T-helper 17 cell (primary cell): Measurements from ENCODE around the gene PRSS23. TPM values are rescaled to one million over a fixed set of nuclear protein-coding genes. Genes with fewer than 3 reads are reported as not detected.
"Not testable (repeated sequence)": the region's sequence is repeated elsewhere in the genome, so short reads cannot be mapped to it uniquely, and the experiment has no call there.

Experiments
- ATAC-seq: fragments of 150-1000 bp; cut with Tn5 transposase; 2 replicates; pipeline ENCODE4 v1.10.0; 2021; ENCODE audit warnings: mild to moderate bottlenecking, moderate library complexity
- DNase-seq, 3 donors: peaks; one replicate each; pipeline versions ENCODE4 v3.0.0 to v3.0.0-alpha.2; 2020 to 2021
- H3K9me3 ChIP-seq: one replicate; pipeline ENCODE4 v1.7.0; 2013; ENCODE audit warnings: low read length, mild to moderate bottlenecking; ENCODE audit not compliant: control insufficient read depth, poor library complexity, severe bottlenecking
- H3K27ac Mint-ChIP-seq: one replicate; pipeline ENCODE4 v1.8.0; 2022; ENCODE audit warnings: mild to moderate bottlenecking, moderate library complexity, mixed read lengths
- H3K27me3 Mint-ChIP-seq: one replicate; pipeline ENCODE4 v1.8.0; 2022; ENCODE audit warnings: mixed read lengths
- H3K36me3 Mint-ChIP-seq: one replicate; pipeline ENCODE4 v1.8.0; 2022; ENCODE audit warnings: low read depth, mixed read lengths
- H3K4me1 Mint-ChIP-seq: one replicate; pipeline ENCODE4 v1.8.0; 2022; ENCODE audit warnings: mild to moderate bottlenecking, mixed read lengths
- H3K4me3 Mint-ChIP-seq: one replicate; pipeline ENCODE4 v1.8.0; 2022; ENCODE audit warnings: mild to moderate bottlenecking, moderate library complexity, mixed read lengths
- total RNA-seq, 4 donors: library from RNA in 2 of 4; stranded (reverse) in 2 of 4; gene quantifications; one replicate each; pipeline ENCODE4 v1.2.3 and lab custom pipeline; 2022 to 2026

The PRSS23 gene
- total RNA-seq (not detected), total RNA-seq (lab: John Stamatoyannopoulos, UW) (0.08 to 0.58 reads per million in 2 donors)

DNA sequence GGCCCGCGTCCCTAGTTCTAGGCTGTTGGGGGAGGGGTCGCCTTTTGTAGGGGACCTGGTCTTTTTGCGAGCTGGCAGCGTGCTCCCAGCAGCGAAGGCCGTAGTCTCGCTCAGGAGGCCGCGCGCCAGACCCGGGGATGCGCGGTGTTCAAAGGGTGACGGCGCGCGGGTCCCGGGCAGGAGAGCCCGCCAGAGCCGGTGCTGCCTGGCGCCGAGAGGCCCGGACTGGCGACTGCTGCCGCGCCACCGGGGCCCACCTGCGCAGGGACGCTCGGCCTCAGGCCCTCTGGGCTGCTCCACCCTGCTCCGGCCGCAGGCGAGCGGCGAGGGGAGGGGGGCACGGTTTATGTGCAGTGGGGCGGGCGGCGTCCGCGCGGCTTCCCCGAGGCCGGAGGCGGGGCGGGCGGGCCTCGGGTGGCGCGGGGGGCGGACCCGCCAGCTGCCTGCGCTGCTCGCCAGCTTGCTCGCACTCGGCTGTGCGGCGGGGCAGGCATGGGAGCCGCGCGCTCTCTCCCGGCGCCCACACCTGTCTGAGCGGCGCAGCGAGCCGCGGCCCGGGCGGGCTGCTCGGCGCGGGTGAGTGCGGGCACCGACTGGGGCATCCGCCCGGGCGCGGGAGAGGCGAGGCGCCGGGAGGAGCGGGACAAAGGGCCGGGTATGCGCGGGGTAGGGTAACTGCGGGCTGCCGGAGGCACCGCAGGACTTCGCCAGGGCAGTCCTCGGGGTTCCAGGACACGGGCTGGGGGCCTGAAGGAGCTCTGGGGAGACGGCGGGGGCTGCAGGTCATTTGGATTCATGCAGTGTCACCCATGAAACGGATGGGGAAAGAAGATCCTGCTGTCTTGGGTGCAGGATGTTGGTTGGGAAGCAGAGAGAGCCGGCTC, at the start of gene PRSS23:
PRSS23 (plus strand) TSS at position 467 of the 884 bp plus-strand sequence. CDS start 7,102 bp downstream, outside the sequence.
- Mint-ChIP-seq H3K4me1 (peaks cover 4% of the 10 kb centered on the region), H3K36me3 (peaks cover 4% of the 10 kb centered on the region), H3K4me3 (peak within 1 kb of the TSS; percentile 71), H3K27ac (no peak within 1 kb of the TSS), H3K27me3 (peaks cover 79% of the 10 kb centered on the region)
- DNase-seq (no peak), ATAC-seq (peak; percentile 68)
- no peaks in the 10 kb centered on the region for H3K9me3 ChIP-seq

- Mint-ChIP-seq H3K27me3 (peaks cover 18% of the 10 kb centered on the region), H3K4me1 (no peaks in the 10 kb centered on the region), H3K36me3 (no peaks in the 10 kb centered on the region), H3K27ac (no peak overlapping the region), H3K4me3 (no peak overlapping the region)
- DNase-seq (no peak), ATAC-seq (no peak)
- H3K9me3 ChIP-seq, result no peaks in the 10 kb centered on the region
Measured at GRCh38 chr11:86753459-86753858, 46.9 kb upstream of the PRSS23 start.

DNA sequence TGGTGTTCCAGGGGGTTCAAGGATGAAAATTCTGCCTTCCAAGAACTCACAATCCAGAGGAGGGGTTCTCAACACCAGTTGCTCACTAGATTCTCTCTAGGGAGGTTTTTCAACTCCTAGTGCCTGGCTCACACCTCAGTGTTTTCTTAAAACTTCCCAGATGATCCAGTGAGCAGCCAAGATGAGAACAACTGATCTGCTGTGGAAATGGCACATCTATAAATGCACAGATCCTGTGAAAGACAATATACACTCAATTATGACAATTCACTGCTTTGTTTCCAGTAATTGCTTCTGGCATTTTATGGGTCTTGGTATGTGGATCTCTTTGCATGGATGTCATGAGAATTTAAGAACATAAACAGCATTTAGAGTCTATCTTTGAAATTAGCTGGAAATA, 45.2 kb upstream of the PRSS23 start:
- Mint-ChIP-seq H3K4me1 (no peaks in the 10 kb centered on the region), H3K36me3 (no peaks in the 10 kb centered on the region), H3K27me3 (peaks cover 19% of the 10 kb centered on the region), H3K27ac (no peak overlapping the region), H3K4me3 (no peak overlapping the region)
- DNase-seq (no peak), ATAC-seq (no peak)
- no peaks in the 10 kb centered on the region for H3K9me3 ChIP-seq

DNA sequence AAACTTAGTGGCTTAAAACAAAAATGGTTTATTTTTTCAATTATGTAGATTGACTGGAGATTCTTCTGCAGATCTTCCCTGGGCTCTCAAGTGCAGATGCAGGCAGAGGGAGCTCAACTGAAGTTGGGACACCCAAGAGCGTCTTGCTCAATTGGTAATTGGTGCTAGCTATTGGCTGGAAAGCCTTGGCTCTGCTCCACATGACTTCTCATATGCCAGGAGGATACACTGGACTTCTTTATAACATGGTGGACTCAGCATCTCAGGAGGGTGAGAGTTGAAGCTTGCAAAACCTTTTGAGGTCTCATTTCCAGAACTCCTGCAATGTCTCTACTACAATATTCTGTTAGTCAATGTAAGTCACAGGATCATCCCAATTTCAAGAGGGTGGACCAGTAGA, 42.2 kb upstream of the PRSS23 start:
- Mint-ChIP-seq H3K4me3 (no peak overlapping the region), H3K27ac (no peak overlapping the region), H3K36me3 (no peaks in the 10 kb centered on the region), H3K4me1 (no peaks in the 10 kb centered on the region), H3K27me3 (peaks cover 22% of the 10 kb centered on the region)
- no peaks in the 10 kb centered on the region for H3K9me3 ChIP-seq
- no peak for ATAC-seq
- no peak for DNase-seq

GRCh38 chr11:86760577-86760976, 39.8 kb upstream of the PRSS23 start:
- H3K9me3 ChIP-seq, result no peaks in the 10 kb centered on the region
- Mint-ChIP-seq H3K4me3 (no peak overlapping the region), H3K27me3 (peaks cover 35% of the 10 kb centered on the region), H3K4me1 (no peaks in the 10 kb centered on the region), H3K27ac (no peak overlapping the region), H3K36me3 (no peaks in the 10 kb centered on the region)
- ATAC-seq (no peak), DNase-seq (no peak)

DNA sequence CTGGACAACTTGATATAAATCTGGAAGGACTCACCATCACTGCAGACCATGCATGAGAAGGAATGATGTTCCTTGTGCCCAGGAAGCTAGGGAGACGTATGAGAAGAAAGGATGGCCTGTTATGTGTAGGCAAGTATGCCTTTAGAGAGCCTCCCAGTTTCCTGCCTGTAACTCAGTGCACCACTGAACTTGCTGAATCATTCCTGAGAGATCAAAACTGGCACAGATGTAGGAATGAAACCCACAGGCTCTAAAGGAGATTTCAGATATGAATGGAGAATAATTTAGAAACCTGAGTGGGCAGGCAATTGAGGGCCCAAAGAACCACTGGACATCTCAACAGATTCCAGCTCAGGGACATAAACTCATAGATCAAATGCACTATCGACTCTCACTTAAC, 38.4 kb upstream of the PRSS23 start:
- no peaks in the 10 kb centered on the region for H3K9me3 ChIP-seq
- no peak for DNase-seq
- Mint-ChIP-seq H3K36me3 (no peaks in the 10 kb centered on the region), H3K4me3 (no peak overlapping the region), H3K4me1 (no peaks in the 10 kb centered on the region), H3K27me3 (peaks cover 35% of the 10 kb centered on the region), H3K27ac (no peak overlapping the region)
- ATAC-seq, result no peak

DNA sequence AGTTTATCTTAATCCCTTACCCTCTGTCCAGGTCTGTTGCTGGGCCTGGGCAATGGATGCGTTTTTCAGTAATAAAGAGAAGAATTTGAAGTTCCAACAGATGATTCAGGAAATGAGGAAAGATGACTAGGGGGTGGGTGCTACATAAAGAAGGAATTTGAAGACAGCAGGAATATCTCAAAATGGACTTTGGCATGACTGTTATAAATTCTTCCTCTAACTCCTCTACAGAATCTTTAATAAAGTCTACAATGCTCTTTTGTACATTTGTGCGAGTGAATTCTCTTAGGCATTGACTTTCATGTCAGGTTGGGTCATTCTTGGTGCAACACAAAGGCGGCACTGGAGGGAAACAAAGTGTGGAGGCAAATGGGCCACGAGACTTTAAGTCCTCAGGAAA, 35.1 kb upstream of the PRSS23 start:
- no peaks in the 10 kb centered on the region for H3K4me1 Mint-ChIP-seq
- ATAC-seq (no peak), DNase-seq (no peak)
- no peak overlapping the region for H3K27ac Mint-ChIP-seq
- H3K9me3 ChIP-seq, result no peaks in the 10 kb centered on the region
- H3K36me3 Mint-ChIP-seq, result no peaks in the 10 kb centered on the region
- peaks cover 33% of the 10 kb centered on the region for H3K27me3 Mint-ChIP-seq
- no peak overlapping the region for H3K4me3 Mint-ChIP-seq

DNA sequence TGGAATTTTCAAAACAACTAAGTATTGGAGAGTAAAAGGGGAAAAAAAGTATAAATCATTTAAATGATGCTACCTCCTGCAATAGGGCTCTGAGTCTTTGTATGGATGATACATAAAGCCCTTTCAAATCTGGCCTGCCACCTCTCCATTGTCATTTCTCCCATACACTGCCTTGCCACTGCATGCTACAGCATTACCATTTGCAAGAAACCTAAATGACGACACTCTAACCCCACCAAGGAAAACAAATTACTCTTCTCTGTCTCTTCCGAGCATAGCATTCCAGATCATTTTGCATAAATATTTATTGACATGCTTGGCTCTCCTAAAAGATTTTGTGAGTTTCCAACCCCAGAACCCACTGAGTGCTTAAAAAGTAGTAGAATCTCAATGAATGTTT, 34.5 kb upstream of the PRSS23 start:
- no peak overlapping the region for H3K4me3 Mint-ChIP-seq

GRCh38 chr11:86769219-86769618, 31.1 kb upstream of the PRSS23 start:
- H3K27ac Mint-ChIP-seq, result no peak overlapping the region
- peaks cover 25% of the 10 kb centered on the region for H3K27me3 Mint-ChIP-seq
- no peaks in the 10 kb centered on the region for H3K4me1 Mint-ChIP-seq
- no peaks in the 10 kb centered on the region for H3K36me3 Mint-ChIP-seq
- no peak overlapping the region for H3K4me3 Mint-ChIP-seq
- no peak for DNase-seq
- H3K9me3 ChIP-seq, result no peaks in the 10 kb centered on the region
- ATAC-seq, result no peak

More for the DNA sequence above, 34.5 kb upstream of the PRSS23 start:
- Mint-ChIP-seq H3K36me3 (no peaks in the 10 kb centered on the region), H3K27me3 (peaks cover 33% of the 10 kb centered on the region), H3K27ac (no peak overlapping the region), H3K4me1 (no peaks in the 10 kb centered on the region)
- no peaks in the 10 kb centered on the region for H3K9me3 ChIP-seq
- DNase-seq (no peak), ATAC-seq (no peak)

DNA sequence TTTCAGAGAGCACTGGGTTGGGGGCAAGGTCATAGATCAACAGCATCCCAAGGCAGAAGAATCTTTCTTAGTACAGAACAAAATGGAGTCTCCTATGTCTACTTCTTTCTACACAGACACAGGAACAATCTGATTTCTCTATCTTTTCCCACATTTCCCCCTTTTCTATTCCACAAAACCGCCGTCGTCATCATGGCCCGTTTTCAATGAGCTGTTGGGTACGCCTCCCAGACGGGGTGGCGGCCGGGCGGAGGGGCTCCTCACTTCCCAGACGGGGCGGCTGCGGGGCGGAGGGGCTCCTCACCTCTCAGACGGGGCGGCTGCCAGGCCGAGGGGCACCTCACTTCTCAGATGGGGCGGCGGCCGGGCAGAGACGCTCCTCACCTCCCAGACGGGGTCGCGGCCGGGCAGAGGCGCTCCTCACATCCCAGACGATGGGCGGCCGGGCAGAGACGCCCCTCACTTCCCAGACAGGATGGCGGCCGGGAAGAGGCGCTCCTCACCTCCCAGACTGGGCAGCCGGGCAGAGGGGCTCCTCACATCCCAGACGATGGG, 29.8 kb upstream of the PRSS23 start:
- H3K27me3 Mint-ChIP-seq, result peaks cover 20% of the 10 kb centered on the region
- H3K9me3 ChIP-seq, H3K4me1 Mint-ChIP-seq, H3K4me3 Mint-ChIP-seq, DNase-seq, H3K36me3 Mint-ChIP-seq, ATAC-seq, H3K27ac Mint-ChIP-seq: not testable (repeated sequence)

DNA sequence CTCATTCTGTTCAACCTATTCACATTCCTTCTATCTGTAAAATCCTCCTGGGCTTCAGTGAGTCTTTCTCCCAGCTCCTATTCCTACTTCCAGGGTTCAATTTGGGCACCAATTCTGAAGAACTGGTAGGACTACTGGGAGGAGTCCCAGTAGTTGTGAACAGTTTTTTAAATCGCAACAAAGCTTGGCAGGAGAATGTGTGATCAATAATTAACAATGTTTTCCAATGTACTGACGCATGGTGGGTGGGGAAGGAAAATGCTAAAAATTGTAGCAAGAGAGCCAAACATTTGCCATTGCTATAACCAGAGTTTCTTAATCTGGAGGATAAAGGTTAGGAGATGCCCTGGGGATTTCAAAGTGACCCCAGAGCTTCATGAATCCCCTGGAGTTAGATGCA, 27.3 kb upstream of the PRSS23 start:
- no peaks in the 10 kb centered on the region for H3K36me3 Mint-ChIP-seq
- no peaks in the 10 kb centered on the region for H3K4me1 Mint-ChIP-seq
- H3K27me3 Mint-ChIP-seq, result peaks cover 24% of the 10 kb centered on the region
- ATAC-seq (no peak), DNase-seq (no peak)
- no peak overlapping the region for H3K4me3 Mint-ChIP-seq
- no peak overlapping the region for H3K27ac Mint-ChIP-seq
- no peaks in the 10 kb centered on the region for H3K9me3 ChIP-seq

- no peak overlapping the region for H3K27ac Mint-ChIP-seq
- peaks cover 24% of the 10 kb centered on the region for H3K27me3 Mint-ChIP-seq
- DNase-seq, result no peak
- no peaks in the 10 kb centered on the region for H3K36me3 Mint-ChIP-seq
- no peaks in the 10 kb centered on the region for H3K4me1 Mint-ChIP-seq
- H3K4me3 Mint-ChIP-seq, result no peak overlapping the region
- H3K9me3 ChIP-seq, result no peaks in the 10 kb centered on the region
- ATAC-seq, result no peak
Measured at GRCh38 chr11:86773513-86774252, 26.7 kb upstream of the PRSS23 start.

GRCh38 chr11:86774417-86774816, 25.9 kb upstream of the PRSS23 start:
- ATAC-seq (no peak), DNase-seq (no peak)
- no peaks in the 10 kb centered on the region for H3K36me3 Mint-ChIP-seq
- peaks cover 29% of the 10 kb centered on the region for H3K27me3 Mint-ChIP-seq
- no peaks in the 10 kb centered on the region for H3K9me3 ChIP-seq
- H3K4me3 Mint-ChIP-seq, result no peak overlapping the region
- H3K27ac Mint-ChIP-seq, result no peak overlapping the region
- no peaks in the 10 kb centered on the region for H3K4me1 Mint-ChIP-seq
